ENCODE data around the gene TAOK3.

- TF ChIP-seq POLR2A (IDR thresholded peaks at IDR 0.05) (no peak), CTCF (IDR thresholded peaks at IDR 0.05) (no peak), POLR2AphosphoS5 (IDR thresholded peaks at IDR 0.05) (no peak)
These were observed 133.8 kb downstream of the TAOK3 start for GRCh38 chr12:118238888-118239287.

Measured in prostate gland (tissue), 2 donors.